Keratinocyte (primary cell): Measurements from ENCODE around the gene SUFU. TPM values are rescaled to one million over a fixed set of nuclear protein-coding genes. Genes with fewer than 3 reads are reported as not detected.

ENCODE experiments used
- DNase-seq: peaks from one replicate; pipeline ENCODE4 v3.0.0-alpha.2; 2011; ENCODE audit warnings: low read depth, missing footprints, low spot score
- FAIRE-seq: peaks from 2 replicates; lab custom pipeline; 2011; peaks lifted over from hg19 to GRCh38; lab: Jason Lieb, UNC
- H2AFZ ChIP-seq: 2 replicates; pipeline ENCODE4 v1.6.0; 2012; ENCODE audit warnings: low read length, control low read depth, inconsistent platforms; ENCODE audit not compliant: control insufficient read depth
- H3K27ac ChIP-seq: 2 replicates; pipeline ENCODE4 v1.5.1; 2011; ENCODE audit warnings: low read length; ENCODE audit not compliant: control insufficient read depth, insufficient read depth
- H3K27me3 ChIP-seq: 3 replicates; pipeline ENCODE4 v1.6.0; 2011; ENCODE audit warnings: low read length; ENCODE audit not compliant: control insufficient read depth, insufficient read depth; ENCODE audit errors: extremely low read depth
- H3K36me3 ChIP-seq, 2 experiments: 2 replicates in 1 of 2; 3 replicates in 1 of 2; pipeline ENCODE4 v1.5.1; 2011; ENCODE audit warnings: low read length in 2 of 2, mild to moderate bottlenecking in 1 of 2; ENCODE audit not compliant: control insufficient read depth in 2 of 2, insufficient read depth in 2 of 2; ENCODE audit errors: extremely low read depth in 1 of 2
- H3K4me1 ChIP-seq: 3 replicates; pipeline ENCODE4 v1.5.1; 2011; ENCODE audit warnings: low read length; ENCODE audit not compliant: control insufficient read depth, insufficient read depth; ENCODE audit errors: extremely low read depth
- H3K4me2 ChIP-seq: 3 replicates; pipeline ENCODE4 v1.6.0; 2011; ENCODE audit warnings: low read depth, low read length; ENCODE audit not compliant: control insufficient read depth, insufficient read depth; ENCODE audit errors: extremely low read depth
- H3K4me3 ChIP-seq, 3 experiments: fragments of 200-600 bp in 1 of 3; sonication (generic) in 1 of 3; 2 replicates in 2 of 3; 3 replicates in 1 of 3; pipeline ENCODE4 v1.5.1; 2011 to 2016; ENCODE audit warnings: low read length in 3 of 3, mild to moderate bottlenecking in 3 of 3, control low read depth in 2 of 3, inconsistent platforms in 1 of 3, low read depth in 1 of 3, mixed read lengths in 1 of 3, mixed run types in 1 of 3, moderate library complexity in 1 of 3; ENCODE audit not compliant: control insufficient read depth in 2 of 3, insufficient read depth in 2 of 3; ENCODE audit errors: extremely low read depth in 1 of 3
- H3K79me2 ChIP-seq: 2 replicates; pipeline ENCODE4 v1.6.0; 2012; ENCODE audit warnings: low read length; ENCODE audit not compliant: control insufficient read depth, insufficient read depth
- H3K9ac ChIP-seq: 3 replicates; pipeline ENCODE4 v1.6.0; 2011; ENCODE audit warnings: low read length; ENCODE audit not compliant: control insufficient read depth, insufficient read depth; ENCODE audit errors: extremely low read depth
- H3K9me1 ChIP-seq: 3 replicates; pipeline ENCODE4 v1.6.0; 2011; ENCODE audit warnings: low read length; ENCODE audit not compliant: control insufficient read depth, insufficient read depth; ENCODE audit errors: extremely low read depth
- H3K9me3 ChIP-seq: 2 replicates; pipeline ENCODE4 v1.5.1; 2012; ENCODE audit warnings: low read depth, low read length; ENCODE audit not compliant: control insufficient read depth
- H4K20me1 ChIP-seq: 3 replicates; pipeline ENCODE4 v1.6.0; 2011; ENCODE audit warnings: low read length; ENCODE audit not compliant: control insufficient read depth, insufficient read depth; ENCODE audit errors: extremely low read depth
- EZH2 ChIP-seq: IDR thresholded peaks from one replicate; pipeline ENCODE4 v1.6.1; 2012; ENCODE audit warnings: inconsistent platforms, mild to moderate bottlenecking, low read length, moderate library complexity
- dilution Hi-C: fragments of 300-500 bp; cut with MboI; formaldehyde crosslinking; loops from one replicate; pipeline ENCODE4 v1.7.0; 2020; ENCODE audit warnings: low sequenced_read_pairs; ENCODE audit not compliant: extremely low pct_ligation_motif_present
- polyA plus RNA-seq, 5 experiments: library from polyadenylated mRNA; depleted of rRNA in 3 of 5; stranded (reverse) in 3 of 5; stranded (forward) in 1 of 5; unstranded in 1 of 5; fragments of >200 nt; gene quantifications; 1 replicate in 1 of 5; 2 replicates in 3 of 5; 3 replicates in 1 of 5; pipeline versions ENCODE4 v1.2.1 to v1.2.3, GENCODE V29; 2011 to 2012; ENCODE audit warnings: missing spikeins in 2 of 5, low read depth in 1 of 5, low replicate concordance in 1 of 5
- TF ChIP-seq, protein P1 (sequence below), 3 experiments: IDR thresholded peaks in 1 of 3; conservative IDR thresholded peaks in 1 of 3; optimal IDR thresholded peaks in 1 of 3; 2 replicates in 2 of 3; 3 replicates in 1 of 3; pipeline versions ENCODE3 to v1.5.1; 2011; ENCODE audit warnings: low read length in 3 of 3, mild to moderate bottlenecking in 3 of 3, moderate library complexity in 2 of 3, control low read depth in 1 of 3, inconsistent platforms in 1 of 3; ENCODE audit not compliant: insufficient read depth in 2 of 3; ENCODE audit errors: extremely low read depth in 1 of 3

The SUFU gene
- polyA plus RNA-seq, 1 donor (not counting 4 experiments of a cell fraction or from before 2014, with no cell fraction given): 3.7 TPM

DNA sequence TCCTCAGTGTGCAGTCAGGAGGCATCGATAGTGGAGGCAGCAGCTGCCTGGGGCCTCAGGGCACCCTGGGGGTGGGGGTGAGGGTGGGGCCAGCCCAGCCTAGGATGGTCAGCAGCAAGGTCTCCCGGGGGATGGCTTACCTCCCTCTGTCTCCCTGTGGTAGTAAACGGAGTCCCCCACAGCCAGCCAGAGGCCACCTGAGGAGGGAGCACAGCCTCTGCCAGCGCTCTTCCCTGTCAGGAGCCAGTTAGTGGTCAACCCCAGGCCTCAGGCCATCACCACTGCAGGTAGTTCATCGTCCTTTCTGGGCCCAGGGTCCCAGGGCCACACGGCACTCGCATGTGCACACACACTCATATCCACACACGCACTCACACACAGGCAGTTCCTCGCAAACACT, 23.4 kb upstream of the SUFU start:
- H3K79me2 ChIP-seq: no peaks in the 10 kb centered on the region
- H3K9me1 ChIP-seq: no peaks in the 10 kb centered on the region
- no peak overlapping the region for H3K4me3 ChIP-seq
- peaks cover 22 to 48% of the 10 kb centered on the region in 2 experiments for H3K36me3 ChIP-seq
- DNase-seq (no peak), FAIRE-seq (no peak)
- H3K27ac ChIP-seq: no peak overlapping the region
- TF ChIP-seq, protein P1, sequence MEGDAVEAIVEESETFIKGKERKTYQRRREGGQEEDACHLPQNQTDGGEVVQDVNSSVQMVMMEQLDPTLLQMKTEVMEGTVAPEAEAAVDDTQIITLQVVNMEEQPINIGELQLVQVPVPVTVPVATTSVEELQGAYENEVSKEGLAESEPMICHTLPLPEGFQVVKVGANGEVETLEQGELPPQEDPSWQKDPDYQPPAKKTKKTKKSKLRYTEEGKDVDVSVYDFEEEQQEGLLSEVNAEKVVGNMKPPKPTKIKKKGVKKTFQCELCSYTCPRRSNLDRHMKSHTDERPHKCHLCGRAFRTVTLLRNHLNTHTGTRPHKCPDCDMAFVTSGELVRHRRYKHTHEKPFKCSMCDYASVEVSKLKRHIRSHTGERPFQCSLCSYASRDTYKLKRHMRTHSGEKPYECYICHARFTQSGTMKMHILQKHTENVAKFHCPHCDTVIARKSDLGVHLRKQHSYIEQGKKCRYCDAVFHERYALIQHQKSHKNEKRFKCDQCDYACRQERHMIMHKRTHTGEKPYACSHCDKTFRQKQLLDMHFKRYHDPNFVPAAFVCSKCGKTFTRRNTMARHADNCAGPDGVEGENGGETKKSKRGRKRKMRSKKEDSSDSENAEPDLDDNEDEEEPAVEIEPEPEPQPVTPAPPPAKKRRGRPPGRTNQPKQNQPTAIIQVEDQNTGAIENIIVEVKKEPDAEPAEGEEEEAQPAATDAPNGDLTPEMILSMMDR (optimal IDR thresholded peaks at IDR 0.05 in 1 of 3, IDR thresholded peaks at IDR 0.05 in 1 of 3, conservative IDR thresholded peaks at IDR 0.05 in 1 of 3; ENCODE audit: extremely low read depth in 1 of 3, insufficient read depth in 2 of 3, low read length in 3 of 3): no peak
- no peak for TF ChIP-seq EZH2
- dilution Hi-C loops: no loop called here
- H3K27me3 ChIP-seq: no peaks in the 10 kb centered on the region
- no peak overlapping the region for H2AFZ ChIP-seq
- no peaks in the 10 kb centered on the region for H3K4me1 ChIP-seq
- H4K20me1 ChIP-seq: no peaks in the 10 kb centered on the region
- H3K4me2 ChIP-seq: no peak overlapping the region
- H3K9me3 ChIP-seq: no peaks in the 10 kb centered on the region
- H3K9ac ChIP-seq: no peak overlapping the region

DNA sequence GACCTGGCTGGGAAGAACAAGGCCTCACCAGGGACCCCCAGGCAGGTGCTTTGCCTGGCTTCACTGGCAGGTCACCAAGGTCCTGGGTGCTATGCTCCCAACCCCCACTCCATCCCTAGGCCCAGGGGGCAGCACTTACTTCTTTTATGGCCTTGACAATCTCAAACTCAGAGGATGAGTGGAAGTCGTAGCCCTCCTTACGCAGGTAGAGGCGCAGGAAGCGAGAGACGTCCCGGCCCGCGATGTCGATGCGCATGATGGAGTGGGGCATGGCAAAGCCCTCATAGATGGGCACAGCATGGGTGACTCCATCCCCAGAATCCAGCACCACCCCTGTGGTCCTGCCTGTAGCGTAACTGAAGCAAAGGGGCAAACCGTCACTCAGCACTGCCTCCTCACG, 19.8 kb upstream of the SUFU start:
- H4K20me1 ChIP-seq: peaks cover 5% of the 10 kb centered on the region
- FAIRE-seq (no peak), DNase-seq (no peak)
- H3K36me3 ChIP-seq: peaks cover 44 to 56% of the 10 kb centered on the region in 2 experiments
- H3K4me3 ChIP-seq: no peak overlapping the region
- no peaks in the 10 kb centered on the region for H3K9me1 ChIP-seq
- H3K4me1 ChIP-seq: no peaks in the 10 kb centered on the region
- H2AFZ ChIP-seq: no peak overlapping the region
- H3K27me3 ChIP-seq: no peaks in the 10 kb centered on the region
- H3K9me3 ChIP-seq: no peaks in the 10 kb centered on the region
- no peak overlapping the region for H3K4me2 ChIP-seq
- TF ChIP-seq, protein P1 (optimal IDR thresholded peaks at IDR 0.05 in 1 of 3, IDR thresholded peaks at IDR 0.05 in 1 of 3, conservative IDR thresholded peaks at IDR 0.05 in 1 of 3; ENCODE audit: extremely low read depth in 1 of 3, insufficient read depth in 2 of 3, low read length in 3 of 3): no peak
- no peak for TF ChIP-seq EZH2
- no peak overlapping the region for H3K27ac ChIP-seq
- H3K79me2 ChIP-seq: peaks cover 9% of the 10 kb centered on the region
- H3K9ac ChIP-seq: no peak overlapping the region
- dilution Hi-C loops: no loop called here
